ENCODE data around the gene WWOX.
A peak's percentile ranks its signal among the peaks of the same experiment; 100 is the strongest.

The WWOX gene

GRCh38 chr16:78862022-78862421 is 762.6 kb downstream of the WWOX start:
- no peak for DNase-seq (ENCODE audit: low spot score)

- DNase-seq (ENCODE audit: low spot score): peak; percentile 6
Measured at GRCh38 chr16:78866521-78866920, 767.1 kb downstream of the WWOX start.

GRCh38 chr16:78869492-78869891 is 770.0 kb downstream of the WWOX start:
- DNase-seq (ENCODE audit: low spot score): no peak

GRCh38 chr16:78871241-78871640 is 771.8 kb downstream of the WWOX start:
- DNase-seq (ENCODE audit: low spot score): no peak

- DNase-seq (ENCODE audit: low spot score): no peak
Measured at GRCh38 chr16:78876671-78877070, 777.2 kb downstream of the WWOX start.

GRCh38 chr16:78877114-78877655 is 777.7 kb downstream of the WWOX start:
- no peak for DNase-seq (ENCODE audit: low spot score)

- DNase-seq (ENCODE audit: low spot score): no peak
Measured at GRCh38 chr16:78878570-78878969, 779.1 kb downstream of the WWOX start.

- no peak for DNase-seq (ENCODE audit: low spot score)
Measured at GRCh38 chr16:78879011-78879410, 779.6 kb downstream of the WWOX start.

GRCh38 chr16:78882150-78882549 is 782.7 kb downstream of the WWOX start:
- no peak for DNase-seq (ENCODE audit: low spot score)

GRCh38 chr16:78882751-78883150 is 783.3 kb downstream of the WWOX start:
- DNase-seq (ENCODE audit: low spot score): no peak

GRCh38 chr16:78884204-78884603 is 784.8 kb downstream of the WWOX start:
- no peak for DNase-seq (ENCODE audit: low spot score)

- no peak for DNase-seq (ENCODE audit: low spot score)
Measured at GRCh38 chr16:78889346-78889745, 789.9 kb downstream of the WWOX start.

- DNase-seq (ENCODE audit: low spot score): no peak
Measured at GRCh38 chr16:78890373-78890895, 791.0 kb downstream of the WWOX start.

GRCh38 chr16:78892951-78893733 is 793.7 kb downstream of the WWOX start:
- no peak for DNase-seq (ENCODE audit: low spot score)

- DNase-seq (ENCODE audit: low spot score): no peak
Measured at GRCh38 chr16:78894886-78895285, 795.4 kb downstream of the WWOX start.

- DNase-seq (ENCODE audit: low spot score): no peak
Measured at GRCh38 chr16:78895681-78896080, 796.2 kb downstream of the WWOX start.

GRCh38 chr16:78896280-78896679 is 796.8 kb downstream of the WWOX start:
- no peak for DNase-seq (ENCODE audit: low spot score)

- no peak for DNase-seq (ENCODE audit: low spot score)
Measured at GRCh38 chr16:78897299-78897698, 797.8 kb downstream of the WWOX start.

GRCh38 chr16:78900044-78900811 is 800.8 kb downstream of the WWOX start:
- no peak for DNase-seq (ENCODE audit: low spot score)

- no peak for DNase-seq (ENCODE audit: low spot score)
Measured at GRCh38 chr16:78900966-78901365, 801.5 kb downstream of the WWOX start.

GRCh38 chr16:78902321-78902720 is 802.9 kb downstream of the WWOX start:
- DNase-seq (ENCODE audit: low spot score): no peak

GRCh38 chr16:78903237-78903636 is 803.8 kb downstream of the WWOX start:
- DNase-seq (ENCODE audit: low spot score): no peak

GRCh38 chr16:78903843-78904242 is 804.4 kb downstream of the WWOX start:
- no peak for DNase-seq (ENCODE audit: low spot score)
